ENCODE results near the gene SARDH. TPM values are rescaled to one million over a fixed set of nuclear protein-coding genes. Genes with fewer than 3 reads are reported as not detected.

SARDH gene, protein sequence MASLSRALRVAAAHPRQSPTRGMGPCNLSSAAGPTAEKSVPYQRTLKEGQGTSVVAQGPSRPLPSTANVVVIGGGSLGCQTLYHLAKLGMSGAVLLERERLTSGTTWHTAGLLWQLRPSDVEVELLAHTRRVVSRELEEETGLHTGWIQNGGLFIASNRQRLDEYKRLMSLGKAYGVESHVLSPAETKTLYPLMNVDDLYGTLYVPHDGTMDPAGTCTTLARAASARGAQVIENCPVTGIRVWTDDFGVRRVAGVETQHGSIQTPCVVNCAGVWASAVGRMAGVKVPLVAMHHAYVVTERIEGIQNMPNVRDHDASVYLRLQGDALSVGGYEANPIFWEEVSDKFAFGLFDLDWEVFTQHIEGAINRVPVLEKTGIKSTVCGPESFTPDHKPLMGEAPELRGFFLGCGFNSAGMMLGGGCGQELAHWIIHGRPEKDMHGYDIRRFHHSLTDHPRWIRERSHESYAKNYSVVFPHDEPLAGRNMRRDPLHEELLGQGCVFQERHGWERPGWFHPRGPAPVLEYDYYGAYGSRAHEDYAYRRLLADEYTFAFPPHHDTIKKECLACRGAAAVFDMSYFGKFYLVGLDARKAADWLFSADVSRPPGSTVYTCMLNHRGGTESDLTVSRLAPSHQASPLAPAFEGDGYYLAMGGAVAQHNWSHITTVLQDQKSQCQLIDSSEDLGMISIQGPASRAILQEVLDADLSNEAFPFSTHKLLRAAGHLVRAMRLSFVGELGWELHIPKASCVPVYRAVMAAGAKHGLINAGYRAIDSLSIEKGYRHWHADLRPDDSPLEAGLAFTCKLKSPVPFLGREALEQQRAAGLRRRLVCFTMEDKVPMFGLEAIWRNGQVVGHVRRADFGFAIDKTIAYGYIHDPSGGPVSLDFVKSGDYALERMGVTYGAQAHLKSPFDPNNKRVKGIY
- 7.3 and 9.9 TPM in 2 replicates for total RNA-seq (2014; rRNA removed; shearing (Covaris generic))

DNA sequence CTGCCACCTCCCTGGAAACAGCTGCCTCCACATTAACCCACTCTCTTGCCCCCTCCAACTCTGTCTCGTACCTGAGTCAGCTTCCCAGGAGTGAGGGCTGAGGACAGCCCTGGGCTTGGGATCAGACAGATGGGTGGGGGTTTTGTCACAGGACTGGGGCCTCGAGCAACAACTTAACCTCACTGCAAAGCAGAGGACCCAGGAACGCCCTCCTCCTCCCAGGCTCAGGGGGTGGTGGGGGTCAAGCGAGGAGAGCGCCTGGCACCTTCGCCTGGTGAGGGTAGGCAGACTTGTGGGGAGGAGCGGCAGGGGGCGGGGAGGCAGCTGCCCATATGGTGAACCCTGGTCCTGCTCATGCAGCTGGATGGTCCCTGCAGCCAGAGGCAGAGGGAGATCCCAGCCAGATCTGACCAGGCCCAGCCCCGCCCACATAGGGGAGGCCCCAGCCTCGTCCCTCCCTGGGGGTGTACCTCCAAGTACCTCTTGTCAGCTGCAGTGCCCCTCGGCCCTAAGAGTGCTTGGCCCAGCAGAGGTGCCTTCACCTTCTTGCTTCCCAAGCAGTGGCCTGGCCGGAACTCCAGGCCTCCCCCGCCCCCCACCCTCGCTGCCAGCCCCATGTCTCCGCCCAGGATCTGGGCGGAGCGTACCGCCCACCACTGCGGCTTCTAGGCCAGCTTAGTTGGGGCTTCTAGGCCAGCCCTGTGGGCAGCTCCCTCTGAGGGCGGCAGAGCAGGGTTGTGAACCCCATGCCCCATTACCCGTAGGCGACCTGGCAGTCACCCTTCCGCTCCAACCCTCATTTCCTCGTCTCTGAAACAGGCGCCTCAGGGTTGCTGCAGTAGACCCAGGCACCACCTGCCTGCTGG, at the start of gene SARDH:
TSS of gene SARDH (minus strand) at position 579 of the 866 bp plus-strand sequence. CDS start 4,179 bp downstream, outside the sequence.
- peak within 1 kb of the TSS; percentile 37 for H3K4me3 ChIP-seq (ENCODE audit: insufficient read depth, low read depth, low read length)
- DNase-seq = peak; percentile 96

DNA sequence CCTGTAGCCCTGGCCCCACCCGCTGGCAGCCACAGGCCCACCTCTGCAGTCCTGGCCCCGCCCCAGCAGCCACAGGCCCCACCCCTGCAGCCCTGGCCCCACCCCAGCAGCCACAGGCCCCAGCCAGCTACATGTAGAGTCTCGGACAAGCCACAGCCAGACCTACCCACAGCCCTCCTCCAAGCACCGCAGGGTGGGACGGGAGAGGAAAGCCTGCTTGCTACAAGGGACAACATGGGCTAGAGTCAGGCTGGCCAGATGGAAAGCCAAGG, 49.5 kb upstream of the SARDH start:
- peak; percentile 98 for DNase-seq
- peaks cover 21% of the 10 kb centered on the region for H3K36me3 ChIP-seq (replicated peaks; ENCODE audit: control insufficient read depth, insufficient read depth, low read length)
- H3K27me3 ChIP-seq (ENCODE audit: control insufficient read depth, insufficient read depth, low read length) = no peaks in the 10 kb centered on the region
- no peak overlapping the region for H3K4me3 ChIP-seq (ENCODE audit: insufficient read depth, low read depth, low read length)

More for the DNA sequence above, at the start of gene SARDH:
- no peaks in the 10 kb centered on the region for H3K27me3 ChIP-seq (ENCODE audit: control insufficient read depth, insufficient read depth, low read length)
- H3K36me3 ChIP-seq (replicated peaks; ENCODE audit: control insufficient read depth, insufficient read depth, low read length) = no peaks in the 10 kb centered on the region

DNA sequence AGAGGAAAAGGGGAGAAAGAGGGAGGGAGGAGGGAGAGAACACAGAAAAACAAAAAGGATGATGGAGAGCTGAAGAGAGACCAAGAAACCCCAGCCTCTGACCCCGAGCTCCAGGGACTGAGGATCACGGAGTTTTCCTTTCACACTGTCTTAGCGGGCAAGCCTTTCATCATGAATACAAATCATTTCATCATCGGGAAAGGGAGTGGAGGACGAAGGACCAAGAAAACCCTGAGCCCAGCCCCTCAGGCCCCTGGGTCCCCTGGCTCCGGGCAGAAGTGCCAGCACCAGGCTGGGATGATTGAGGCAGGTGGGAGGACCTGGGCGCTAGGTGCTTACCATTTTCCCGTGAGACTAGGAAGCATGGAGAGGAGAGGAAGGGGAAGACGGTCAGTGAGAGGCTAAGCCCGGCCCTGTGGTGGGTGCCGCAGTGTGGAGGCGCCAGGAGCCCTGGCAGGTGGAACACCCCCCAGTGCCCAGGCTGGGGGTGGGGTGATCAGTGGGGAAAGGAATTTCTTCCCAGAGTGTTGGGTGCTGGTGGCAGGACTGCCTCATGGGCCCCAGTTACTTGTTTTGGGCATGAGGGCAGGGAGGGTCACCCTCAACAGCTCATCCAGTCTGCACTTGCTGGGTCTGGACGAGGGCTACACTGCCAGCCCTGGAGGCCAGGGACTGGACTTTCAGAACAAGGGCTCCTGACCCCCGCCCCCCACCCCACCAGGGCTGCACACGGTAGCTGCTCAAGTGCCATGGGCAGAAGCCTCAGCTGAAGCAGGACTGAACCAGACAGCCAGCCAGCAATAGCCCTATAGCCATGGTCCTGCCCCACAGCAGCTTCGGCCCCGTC, 49.0 kb upstream of the SARDH start:
- DNase-seq = no peak
- peaks cover 19% of the 10 kb centered on the region for H3K36me3 ChIP-seq (replicated peaks; ENCODE audit: control insufficient read depth, insufficient read depth, low read length)

DNA sequence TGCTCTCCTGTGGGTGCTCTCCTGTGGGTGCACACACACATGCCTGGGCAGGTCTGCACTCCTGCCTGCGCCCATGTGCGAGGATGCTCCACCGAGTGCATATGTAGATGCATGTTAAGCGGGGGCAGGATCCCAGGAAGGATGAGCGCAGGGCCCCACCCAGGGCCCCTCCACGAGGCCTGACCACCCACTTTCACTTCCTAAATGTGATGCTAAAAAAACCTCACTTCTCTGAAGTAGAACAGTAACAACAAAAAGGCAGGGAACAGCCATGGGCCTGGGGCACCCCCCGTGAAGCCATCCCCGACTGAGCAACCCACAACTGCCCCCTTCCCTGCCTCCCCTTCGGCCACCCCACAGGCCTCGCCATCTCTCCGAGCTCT, 48.2 kb upstream of the SARDH start:
- peaks cover 19% of the 10 kb centered on the region for H3K36me3 ChIP-seq (replicated peaks; ENCODE audit: control insufficient read depth, insufficient read depth, low read length)
- no peak for DNase-seq
- H3K4me3 ChIP-seq (ENCODE audit: insufficient read depth, low read depth, low read length) = no peak overlapping the region
- no peaks in the 10 kb centered on the region for H3K27me3 ChIP-seq (ENCODE audit: control insufficient read depth, insufficient read depth, low read length)

More for the DNA sequence above, 49.0 kb upstream of the SARDH start:
- Histone ChIP-seq H3K27me3 (ENCODE audit: control insufficient read depth, insufficient read depth, low read length) (no peaks in the 10 kb centered on the region), H3K4me3 (ENCODE audit: insufficient read depth, low read depth, low read length) (no peak overlapping the region)

DNA sequence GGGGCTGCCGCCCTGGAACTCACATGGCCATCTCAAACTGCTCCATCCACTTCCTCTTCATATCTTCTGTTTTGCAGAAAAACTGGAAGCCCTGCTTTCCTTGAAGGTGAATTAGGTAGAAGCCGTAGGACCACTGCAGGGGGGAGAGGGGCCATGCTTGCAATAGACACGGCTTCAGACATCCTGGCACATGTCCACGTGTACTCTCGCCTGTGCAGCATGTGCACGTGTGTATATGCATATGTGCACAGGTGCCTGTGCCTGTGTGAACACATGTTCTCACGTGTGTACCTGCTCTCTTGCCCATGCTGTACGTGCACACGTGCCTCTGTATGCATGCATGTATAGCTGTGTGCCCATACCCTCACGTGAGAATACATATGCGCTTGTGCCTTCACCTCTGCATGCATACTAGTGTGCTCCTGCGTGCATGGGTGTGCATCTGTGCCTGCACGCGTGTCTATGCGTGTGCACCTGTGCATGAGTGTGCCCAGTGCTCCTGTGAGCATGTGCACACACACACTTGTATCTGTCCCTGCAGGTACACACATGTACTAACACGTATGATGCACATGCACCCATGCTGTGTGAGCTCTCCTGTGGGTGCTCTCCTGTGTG, 47.7 kb upstream of the SARDH start:
- H3K4me3 ChIP-seq (ENCODE audit: insufficient read depth, low read depth, low read length) = no peak overlapping the region
- no peak for DNase-seq
- no peaks in the 10 kb centered on the region for H3K27me3 ChIP-seq (ENCODE audit: control insufficient read depth, insufficient read depth, low read length)
- H3K36me3 ChIP-seq (replicated peaks; ENCODE audit: control insufficient read depth, insufficient read depth, low read length) = peaks cover 22% of the 10 kb centered on the region

DNA sequence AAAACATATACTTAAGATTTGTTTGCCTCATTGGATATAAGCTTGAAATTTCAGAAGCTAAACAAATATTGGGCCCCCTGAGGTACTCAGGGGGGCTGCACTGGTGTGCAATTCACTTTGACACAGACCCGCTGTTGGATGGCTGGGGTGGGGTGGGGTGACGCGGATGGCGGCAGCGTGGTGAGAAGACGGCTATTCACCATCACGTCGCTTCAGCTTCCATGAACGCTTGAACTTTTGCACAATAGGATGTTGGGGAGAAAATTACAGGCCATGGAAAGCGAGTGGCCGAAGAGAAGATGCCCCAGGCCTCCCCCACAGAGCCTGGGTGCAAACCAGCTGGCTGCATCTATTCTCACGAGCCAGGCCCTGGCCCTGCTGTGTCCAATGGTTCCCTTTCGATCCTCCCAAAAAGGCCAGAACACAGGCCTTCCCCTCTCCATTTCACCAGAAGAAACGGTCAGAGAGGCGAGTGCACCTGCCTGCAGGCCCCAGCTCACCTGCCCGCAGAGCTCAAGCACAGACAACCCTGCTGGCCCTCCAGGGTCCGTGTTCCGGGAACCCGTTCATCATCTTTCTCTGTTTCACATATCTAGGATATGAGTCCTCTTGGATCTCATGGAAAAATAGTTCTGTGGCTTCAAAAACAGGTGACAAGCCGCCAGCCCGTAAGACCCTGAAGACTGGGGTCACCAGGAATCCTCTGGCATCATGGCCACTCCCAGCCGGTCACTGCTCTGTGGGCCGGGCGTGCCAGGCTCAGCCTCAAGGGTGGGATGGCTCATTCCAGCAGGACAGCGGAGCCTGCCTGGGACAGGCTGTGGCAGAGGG, 46.8 kb upstream of the SARDH start:
- no peak overlapping the region for H3K4me3 ChIP-seq (ENCODE audit: insufficient read depth, low read depth, low read length)
- DNase-seq = no peak
- no peaks in the 10 kb centered on the region for H3K27me3 ChIP-seq (ENCODE audit: control insufficient read depth, insufficient read depth, low read length)
- peaks cover 21% of the 10 kb centered on the region for H3K36me3 ChIP-seq (replicated peaks; ENCODE audit: control insufficient read depth, insufficient read depth, low read length)

DNA sequence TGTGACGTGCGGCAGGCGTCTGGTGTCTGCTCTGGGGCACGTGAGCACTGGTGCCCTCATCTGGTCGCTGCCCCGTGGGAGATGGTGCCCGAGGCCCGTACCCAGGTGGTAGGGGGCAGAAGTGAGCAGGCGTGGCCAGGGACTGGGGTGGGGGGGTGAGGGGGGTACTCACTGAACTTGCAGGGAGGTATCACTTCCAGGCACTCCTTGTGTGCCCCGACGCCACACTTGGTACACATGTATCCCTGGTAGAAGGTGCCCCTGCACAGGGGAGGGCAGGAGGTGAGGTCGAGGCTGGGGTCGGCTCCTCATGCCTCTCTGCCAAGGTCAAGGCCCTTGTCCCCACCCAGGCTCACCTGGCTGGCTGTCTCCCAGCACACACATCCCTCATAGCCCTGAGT, 45.2 kb upstream of the SARDH start:
- Histone ChIP-seq H3K36me3 (replicated peaks; ENCODE audit: control insufficient read depth, insufficient read depth, low read length) (peaks cover 19% of the 10 kb centered on the region), H3K4me3 (ENCODE audit: insufficient read depth, low read depth, low read length) (no peak overlapping the region), H3K27me3 (ENCODE audit: control insufficient read depth, insufficient read depth, low read length) (no peaks in the 10 kb centered on the region)
- no peak for DNase-seq

DNA sequence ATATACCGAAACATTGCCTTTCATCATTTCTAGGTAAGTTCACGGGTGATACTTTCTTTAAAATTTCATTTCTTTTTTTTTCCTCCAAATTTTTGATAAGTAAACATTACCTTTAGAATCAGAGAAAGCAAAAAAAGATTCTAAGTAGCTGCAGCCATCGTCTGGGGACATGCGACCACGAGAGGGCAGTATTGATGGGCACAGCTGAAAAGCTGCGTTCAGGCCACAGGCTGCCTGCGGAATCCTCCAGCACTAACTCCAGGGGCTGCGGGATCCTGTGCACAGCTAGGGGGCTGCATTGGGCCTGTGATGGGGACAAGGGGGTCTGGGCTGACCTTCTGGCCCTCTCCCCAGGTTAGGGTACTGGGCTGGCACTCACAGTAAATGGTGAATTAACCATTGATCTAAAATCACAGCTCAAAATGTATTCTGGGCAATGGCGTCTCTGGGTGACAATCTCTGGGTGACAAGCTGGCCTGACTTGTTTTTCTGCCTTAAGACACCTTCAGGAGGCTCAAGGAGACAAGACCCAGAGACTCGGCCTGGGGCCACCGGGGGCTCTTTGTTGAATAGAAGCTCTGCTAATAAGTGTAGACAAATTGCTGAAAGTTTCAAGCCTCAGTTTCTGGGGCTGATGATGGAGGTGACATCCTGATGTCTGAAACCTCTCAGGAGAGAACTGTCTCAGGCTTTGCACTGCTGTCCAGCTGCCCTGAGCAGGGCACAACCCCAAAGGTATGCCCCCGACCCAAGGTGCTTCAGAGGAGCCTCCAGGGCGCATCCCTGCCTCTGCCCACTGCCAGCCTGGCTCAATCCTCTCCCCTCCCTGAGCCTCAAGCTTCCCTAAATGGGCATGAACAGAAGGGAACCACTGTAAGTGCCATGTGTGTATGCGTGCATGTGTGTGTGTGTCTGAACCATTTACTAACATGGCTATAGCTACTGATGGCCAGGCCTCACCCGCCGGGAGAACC, 44.3 kb upstream of the SARDH start:
- Histone ChIP-seq H3K36me3 (replicated peaks; ENCODE audit: control insufficient read depth, insufficient read depth, low read length) (peaks cover 20% of the 10 kb centered on the region), H3K4me3 (ENCODE audit: insufficient read depth, low read depth, low read length) (no peak overlapping the region), H3K27me3 (ENCODE audit: control insufficient read depth, insufficient read depth, low read length) (no peaks in the 10 kb centered on the region)
- peak; percentile 95 for DNase-seq

DNA sequence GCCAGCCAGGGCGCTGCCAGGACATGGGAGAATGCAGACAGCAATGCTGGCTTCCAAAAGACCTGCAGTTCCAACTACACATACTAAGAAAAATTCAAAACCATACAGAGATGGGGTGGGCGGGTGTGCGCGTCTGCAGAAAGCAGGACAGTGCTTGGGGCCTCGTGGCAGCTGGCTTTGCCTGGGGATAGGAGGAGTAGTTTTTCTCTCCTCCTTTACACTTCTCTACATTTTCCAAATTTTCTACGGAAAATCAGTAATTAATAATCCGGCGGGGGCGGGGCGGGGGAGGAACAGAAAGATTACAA, 43.6 kb upstream of the SARDH start:
- Histone ChIP-seq H3K36me3 (replicated peaks; ENCODE audit: control insufficient read depth, insufficient read depth, low read length) (peaks cover 23% of the 10 kb centered on the region), H3K27me3 (ENCODE audit: control insufficient read depth, insufficient read depth, low read length) (no peaks in the 10 kb centered on the region), H3K4me3 (ENCODE audit: insufficient read depth, low read depth, low read length) (no peak overlapping the region)
- no peak for DNase-seq

DNA sequence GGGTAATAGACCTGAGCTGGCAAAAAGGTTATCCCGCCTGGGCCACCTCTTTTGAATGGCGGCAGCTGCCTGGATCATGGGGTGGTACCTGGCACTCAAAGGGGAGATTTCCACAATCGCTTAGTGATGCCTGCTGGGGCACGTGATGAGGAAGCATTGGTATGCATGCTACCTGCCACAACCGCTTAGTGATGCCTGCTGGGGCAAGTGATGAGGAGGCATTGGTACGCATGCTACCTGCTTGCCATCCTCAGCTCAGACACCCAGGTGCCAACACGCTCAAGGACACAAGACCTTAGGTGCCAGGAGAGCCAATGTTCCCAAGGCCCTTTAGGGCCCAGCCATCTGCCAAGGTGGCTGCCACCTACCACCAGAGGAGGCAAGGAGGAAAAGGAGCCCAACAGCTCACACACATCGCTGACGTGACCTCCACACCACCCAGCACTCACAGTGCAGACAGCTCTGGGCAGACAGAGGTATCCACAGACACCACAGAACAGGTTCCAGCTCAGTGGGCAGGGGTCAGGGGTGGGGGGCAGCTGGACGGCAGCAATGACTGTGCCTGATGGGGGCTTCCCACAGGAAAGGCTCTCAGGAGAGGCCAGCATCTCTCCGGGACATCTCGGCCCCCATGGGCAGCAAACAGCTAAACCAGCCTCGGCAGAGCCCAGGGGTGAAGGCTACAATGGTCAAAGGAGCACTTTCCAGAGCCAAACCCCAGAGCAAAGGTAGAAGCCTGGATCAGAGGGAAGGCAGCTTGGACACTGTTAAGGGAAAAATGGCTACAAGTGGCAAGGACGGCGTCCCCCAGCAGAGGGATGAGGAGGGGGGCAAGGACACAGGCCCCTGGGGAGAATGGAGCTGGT, 43.0 kb upstream of the SARDH start:
- DNase-seq = no peak
- Histone ChIP-seq H3K4me3 (ENCODE audit: insufficient read depth, low read depth, low read length) (no peak overlapping the region), H3K27me3 (ENCODE audit: control insufficient read depth, insufficient read depth, low read length) (no peaks in the 10 kb centered on the region), H3K36me3 (replicated peaks; ENCODE audit: control insufficient read depth, insufficient read depth, low read length) (peaks cover 23% of the 10 kb centered on the region)

DNA sequence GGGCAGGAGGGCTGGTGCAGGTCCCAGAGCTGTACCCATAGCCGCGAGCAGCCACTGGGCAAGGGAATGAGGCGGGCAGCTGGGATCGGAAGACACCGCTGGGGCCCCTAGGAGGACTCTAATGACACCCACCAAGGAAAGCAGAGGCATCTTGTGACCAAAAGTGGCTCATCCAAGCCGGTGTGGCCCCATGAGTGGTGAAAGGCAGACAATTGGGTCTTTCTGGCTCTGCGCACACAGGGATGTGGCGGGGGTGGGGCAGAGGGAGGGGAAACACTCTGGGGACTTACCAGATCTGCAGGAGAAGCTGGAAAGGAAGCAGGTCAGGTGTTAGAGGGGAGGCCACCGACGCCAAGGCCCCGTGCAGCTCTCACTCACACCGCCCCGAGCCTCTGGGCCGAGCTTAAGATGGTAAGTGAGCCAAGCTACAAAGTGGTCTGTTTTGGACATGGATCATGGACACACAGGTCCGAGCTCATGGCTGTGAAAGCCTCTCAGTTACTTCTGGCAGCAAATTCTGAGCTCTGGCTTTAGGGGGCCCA, 42.3 kb upstream of the SARDH start:
- H3K4me3 ChIP-seq (ENCODE audit: insufficient read depth, low read depth, low read length) = no peak overlapping the region
- peaks cover 19% of the 10 kb centered on the region for H3K36me3 ChIP-seq (replicated peaks; ENCODE audit: control insufficient read depth, insufficient read depth, low read length)
- no peaks in the 10 kb centered on the region for H3K27me3 ChIP-seq (ENCODE audit: control insufficient read depth, insufficient read depth, low read length)
- DNase-seq = no peak

All from H7 (cell line).